Measurements from ENCODE around the gene KLHL30.
A peak's percentile ranks its signal among the peaks of the same experiment; 100 is the strongest.
"Not testable (repeated sequence)": the region's sequence is repeated elsewhere in the genome, so short reads cannot be mapped to it uniquely, and the experiment has no call there.

Gene KLHL30

DNA sequence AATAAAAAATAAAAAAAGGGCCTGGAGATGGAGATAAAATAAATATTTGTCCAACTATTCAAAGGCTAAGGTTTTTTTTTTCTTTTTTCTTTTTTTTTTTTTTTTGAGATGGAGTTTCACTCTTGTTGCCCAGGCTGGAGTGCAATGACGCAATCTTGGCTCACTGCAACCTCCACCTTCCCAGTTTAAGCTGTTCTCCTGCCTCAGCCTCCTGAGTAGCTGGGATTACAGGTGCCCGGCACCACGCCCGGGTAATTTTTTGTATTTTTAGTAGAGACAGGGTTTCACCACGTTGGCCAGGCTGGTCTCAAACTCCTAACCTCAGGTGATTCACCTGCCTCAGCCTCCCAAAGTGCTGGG lies 32.6 kb downstream of the KLHL30 start:
- not testable (repeated sequence) for H3K27me3 Mint-ChIP-seq (ENCODE audit: low read depth); DNase-seq (ENCODE audit: low spot score); H3K4me1 Mint-ChIP-seq (ENCODE audit: low read depth); H3K9me3 Mint-ChIP-seq; H3K27ac Mint-ChIP-seq; H3K4me3 Mint-ChIP-seq
- peaks cover 36% of the 10 kb centered on the region for H3K36me3 Mint-ChIP-seq (ENCODE audit: low read depth)

DNA sequence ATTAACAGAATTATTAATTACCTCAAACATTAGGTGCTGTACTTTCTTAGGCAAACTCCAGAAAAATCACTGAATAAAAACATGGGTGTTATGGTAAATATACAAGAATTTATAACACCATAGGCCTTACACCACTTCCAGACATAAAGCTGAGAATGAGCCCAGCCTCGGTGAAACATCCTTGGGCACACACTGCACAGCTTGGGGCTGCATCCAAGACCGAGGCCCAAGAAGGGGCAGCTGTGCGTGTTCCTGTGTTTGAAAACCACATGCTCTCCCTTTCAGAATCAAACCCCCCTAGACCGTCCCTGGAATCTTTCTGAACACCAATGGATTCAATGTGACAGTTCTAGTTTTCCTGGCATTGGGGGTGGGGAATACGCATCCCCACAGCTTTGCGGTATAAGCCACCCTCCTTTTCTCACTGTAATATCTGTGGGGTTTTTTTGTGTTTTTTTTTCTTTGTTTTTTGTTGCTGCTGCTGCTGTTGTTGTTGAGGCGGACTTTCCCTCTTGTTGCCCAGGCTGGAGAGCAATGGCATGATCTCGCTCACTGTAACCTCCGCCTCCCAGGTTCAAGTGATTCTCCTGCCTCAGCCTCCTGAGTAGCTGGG lies 33.2 kb downstream of the KLHL30 start:
- Mint-ChIP-seq H3K4me1 (ENCODE audit: low read depth) (no peaks in the 10 kb centered on the region), H3K36me3 (ENCODE audit: low read depth) (peaks cover 39% of the 10 kb centered on the region), H3K27me3 (ENCODE audit: low read depth) (no peaks in the 10 kb centered on the region), H3K9me3 (no peaks in the 10 kb centered on the region), H3K27ac (no peak overlapping the region), H3K4me3 (no peak overlapping the region)
- no peak for DNase-seq (ENCODE audit: low spot score)

DNA sequence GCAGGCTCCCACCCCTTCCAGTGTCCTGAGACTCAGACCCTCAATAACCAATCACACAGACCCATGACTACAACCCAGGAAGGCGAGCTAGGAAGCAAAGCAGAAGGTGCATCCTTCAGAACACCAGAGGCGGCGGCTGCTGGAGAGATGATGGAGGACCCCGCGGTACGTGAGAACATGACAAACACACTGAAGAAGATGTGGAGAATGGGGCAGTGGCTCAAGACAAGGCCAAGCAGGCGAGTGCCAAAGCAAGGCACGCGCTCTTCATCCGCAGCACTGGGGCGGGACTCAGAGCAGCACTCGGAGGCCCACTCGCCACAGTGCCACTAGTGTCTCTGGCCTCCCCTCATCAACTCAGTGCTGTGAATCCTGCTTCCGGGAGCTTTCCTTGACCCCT lies 34.0 kb downstream of the KLHL30 start:
- Mint-ChIP-seq H3K27ac (peak overlapping the region; percentile 47), H3K4me3 (no peak overlapping the region), H3K27me3 (ENCODE audit: low read depth) (no peaks in the 10 kb centered on the region), H3K36me3 (ENCODE audit: low read depth) (peaks cover 45% of the 10 kb centered on the region), H3K9me3 (no peaks in the 10 kb centered on the region), H3K4me1 (ENCODE audit: low read depth) (no peaks in the 10 kb centered on the region)
- no peak for DNase-seq (ENCODE audit: low spot score)

DNA sequence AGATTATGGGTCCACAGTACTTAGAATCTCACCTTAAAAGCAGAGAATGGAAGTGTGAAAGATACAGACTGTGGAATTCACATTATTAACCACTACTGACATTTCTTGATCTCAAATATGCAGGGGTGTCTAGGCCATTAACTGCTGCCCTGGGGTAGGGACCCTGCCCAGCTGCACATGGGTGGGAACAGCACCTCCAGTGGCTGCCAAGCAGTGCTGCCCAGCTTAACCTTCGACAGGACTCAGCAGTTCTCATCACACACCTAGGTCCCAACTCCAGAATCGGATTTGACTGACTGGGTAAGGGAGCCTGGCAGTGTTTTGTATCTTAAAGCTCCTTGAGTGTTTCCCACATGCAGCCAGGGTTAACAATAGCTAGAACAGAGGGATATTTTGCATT lies 35.2 kb downstream of the KLHL30 start:
- Mint-ChIP-seq H3K9me3 (no peaks in the 10 kb centered on the region), H3K36me3 (ENCODE audit: low read depth) (peaks cover 46% of the 10 kb centered on the region), H3K4me1 (ENCODE audit: low read depth) (no peaks in the 10 kb centered on the region), H3K27ac (no peak overlapping the region), H3K4me3 (no peak overlapping the region), H3K27me3 (ENCODE audit: low read depth) (no peaks in the 10 kb centered on the region)
- no peak for DNase-seq (ENCODE audit: low spot score)

DNA sequence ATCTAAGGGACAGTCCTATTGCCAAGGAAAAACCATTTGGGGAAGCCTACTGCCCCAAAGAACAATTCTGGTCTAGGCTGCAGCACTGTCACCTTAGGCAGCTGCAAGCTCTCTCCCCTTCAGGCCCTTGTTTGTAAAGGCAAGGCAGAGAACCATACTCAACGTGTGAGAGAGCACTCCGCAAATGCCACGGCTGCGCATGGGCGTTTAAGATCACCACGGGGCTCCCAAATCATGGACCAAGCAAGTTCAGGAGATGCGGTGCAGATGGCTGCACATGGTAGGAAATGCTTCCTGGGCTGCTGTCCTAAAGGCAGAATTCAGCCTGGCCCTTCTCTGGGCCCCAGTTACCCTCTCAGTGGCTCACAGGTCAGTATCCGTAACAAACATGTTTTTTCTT lies 35.8 kb downstream of the KLHL30 start:
- Mint-ChIP-seq H3K27me3 (ENCODE audit: low read depth) (no peaks in the 10 kb centered on the region), H3K9me3 (no peaks in the 10 kb centered on the region), H3K36me3 (ENCODE audit: low read depth) (peaks cover 52% of the 10 kb centered on the region), H3K4me1 (ENCODE audit: low read depth) (no peaks in the 10 kb centered on the region), H3K27ac (no peak overlapping the region), H3K4me3 (no peak overlapping the region)
- DNase-seq (ENCODE audit: low spot score): no peak

DNA sequence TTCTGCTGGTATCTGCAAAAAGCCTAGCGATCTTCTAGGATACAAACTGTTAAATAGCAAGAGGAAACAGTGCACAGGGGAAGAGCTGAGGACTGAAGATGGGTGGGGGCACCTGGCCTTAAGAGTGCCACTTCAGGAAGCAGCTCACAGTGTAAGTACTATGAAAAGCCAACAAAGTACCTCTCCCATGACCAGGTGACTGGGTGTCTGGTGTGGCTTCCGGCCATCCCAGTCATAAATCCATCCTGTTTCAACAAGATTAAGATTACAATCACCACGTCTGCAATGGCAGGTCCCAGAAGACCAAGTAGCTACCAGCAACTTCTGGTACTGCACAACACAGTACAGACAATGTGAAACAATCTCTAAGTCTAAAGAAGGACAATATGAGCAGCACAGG lies 36.2 kb downstream of the KLHL30 start:
- Mint-ChIP-seq H3K4me3 (no peak overlapping the region), H3K9me3 (no peaks in the 10 kb centered on the region), H3K27ac (no peak overlapping the region), H3K36me3 (ENCODE audit: low read depth) (peaks cover 55% of the 10 kb centered on the region), H3K27me3 (ENCODE audit: low read depth) (no peaks in the 10 kb centered on the region), H3K4me1 (ENCODE audit: low read depth) (no peaks in the 10 kb centered on the region)
- no peak for DNase-seq (ENCODE audit: low spot score)

DNA sequence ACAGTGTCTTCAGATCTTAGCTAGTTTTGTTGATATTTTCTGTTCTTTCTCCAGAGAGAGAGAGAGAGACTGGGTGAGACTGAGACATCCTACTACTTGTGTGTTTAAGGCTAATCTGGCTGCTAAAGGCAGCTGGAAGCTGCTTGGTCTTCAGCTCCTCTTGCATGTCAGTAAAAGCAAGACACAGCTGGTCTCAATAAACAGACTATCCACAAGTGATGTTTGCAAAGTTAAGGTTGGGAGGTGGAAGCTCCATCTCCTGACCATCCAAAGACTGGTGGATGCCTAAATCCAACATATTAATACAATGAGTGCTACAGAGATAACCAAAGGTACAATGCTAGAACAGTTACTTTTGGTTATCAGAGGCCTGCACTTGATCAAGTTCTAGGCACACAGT lies 38.1 kb downstream of the KLHL30 start:
- Mint-ChIP-seq H3K27ac (peak overlapping the region; percentile 5), H3K36me3 (ENCODE audit: low read depth) (peaks cover 59% of the 10 kb centered on the region)
- DNase-seq (ENCODE audit: low spot score): no peak

DNA sequence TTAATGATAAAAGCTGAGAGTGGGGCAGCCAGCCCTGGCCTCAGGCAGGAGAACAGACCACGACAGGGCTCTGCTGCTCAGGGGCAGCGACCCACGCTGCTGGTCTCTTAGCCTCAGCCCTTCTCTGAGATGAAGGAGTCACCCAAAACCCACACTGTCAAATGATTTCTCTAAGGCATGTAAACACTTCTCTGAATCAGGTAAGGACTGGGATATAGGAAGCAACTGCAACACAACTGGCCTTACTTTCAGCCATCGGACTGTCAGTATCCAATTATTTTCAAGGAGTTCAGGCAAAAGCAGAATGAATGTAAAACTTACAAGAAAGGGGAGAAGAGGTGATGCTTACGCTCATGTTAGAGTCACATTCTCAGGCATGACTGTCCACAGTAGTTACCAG lies 42.1 kb downstream of the KLHL30 start:
- H3K4me3 Mint-ChIP-seq: no peak overlapping the region
- DNase-seq (ENCODE audit: low spot score): no peak
- H3K4me1 Mint-ChIP-seq (ENCODE audit: low read depth): no peaks in the 10 kb centered on the region
- H3K27me3 Mint-ChIP-seq (ENCODE audit: low read depth): no peaks in the 10 kb centered on the region
- H3K36me3 Mint-ChIP-seq (ENCODE audit: low read depth): peaks cover 61% of the 10 kb centered on the region
- H3K9me3 Mint-ChIP-seq: no peaks in the 10 kb centered on the region
- H3K27ac Mint-ChIP-seq: no peak overlapping the region

More for the DNA sequence above, 38.1 kb downstream of the KLHL30 start:
- Mint-ChIP-seq H3K4me1 (ENCODE audit: low read depth) (no peaks in the 10 kb centered on the region), H3K4me3 (no peak overlapping the region), H3K9me3 (no peaks in the 10 kb centered on the region), H3K27me3 (ENCODE audit: low read depth) (no peaks in the 10 kb centered on the region)

DNA sequence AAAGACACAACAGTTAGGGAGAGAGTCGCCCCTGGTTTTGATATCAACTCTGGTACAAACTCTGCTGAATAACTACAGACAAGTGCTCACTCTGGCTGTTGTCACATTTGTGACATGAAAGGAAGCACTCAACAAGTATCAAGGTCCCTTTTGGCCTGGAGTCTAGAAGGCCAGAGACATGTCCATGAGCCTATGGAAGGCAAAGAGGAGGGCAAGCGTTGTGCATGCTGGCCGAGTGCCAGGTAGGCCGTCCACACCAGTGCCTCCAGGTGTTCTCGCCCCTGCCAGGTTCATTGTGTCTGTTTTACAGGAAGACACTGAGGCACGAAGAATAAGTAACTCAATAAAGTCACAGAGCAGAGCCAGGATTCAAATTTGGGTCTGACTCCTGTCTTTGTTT lies 43.9 kb downstream of the KLHL30 start:
- DNase-seq (ENCODE audit: low spot score): no peak
- H3K4me1 Mint-ChIP-seq (ENCODE audit: low read depth): no peaks in the 10 kb centered on the region
- H3K27me3 Mint-ChIP-seq (ENCODE audit: low read depth): no peaks in the 10 kb centered on the region
- H3K4me3 Mint-ChIP-seq: no peak overlapping the region
- no peak overlapping the region for H3K27ac Mint-ChIP-seq
- H3K36me3 Mint-ChIP-seq (ENCODE audit: low read depth): peaks cover 63% of the 10 kb centered on the region
- no peaks in the 10 kb centered on the region for H3K9me3 Mint-ChIP-seq

DNA sequence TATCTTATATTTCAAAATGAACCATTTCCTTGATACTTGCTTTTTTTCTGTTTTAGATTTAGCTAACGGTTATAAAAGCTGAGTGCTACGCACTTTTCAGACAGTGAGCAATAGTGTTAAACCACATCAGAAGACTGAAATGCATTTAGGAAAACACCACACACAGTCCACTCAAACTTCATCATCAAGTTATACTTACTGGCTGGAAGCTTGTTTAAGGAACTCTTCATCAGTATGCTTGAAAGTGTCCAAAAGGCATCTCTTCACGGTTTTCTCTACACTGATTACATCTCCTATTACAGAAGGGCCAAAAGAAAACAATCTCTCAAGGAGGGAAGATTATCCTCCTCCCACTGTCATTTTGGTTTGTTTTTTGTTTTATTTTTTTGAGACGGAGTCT lies 45.4 kb downstream of the KLHL30 start:
- no peak for DNase-seq (ENCODE audit: low spot score)
- H3K9me3 Mint-ChIP-seq: no peaks in the 10 kb centered on the region
- H3K4me1 Mint-ChIP-seq (ENCODE audit: low read depth): no peaks in the 10 kb centered on the region
- H3K4me3 Mint-ChIP-seq: no peak overlapping the region
- H3K27ac Mint-ChIP-seq: no peak overlapping the region
- H3K36me3 Mint-ChIP-seq (ENCODE audit: low read depth): peaks cover 70% of the 10 kb centered on the region
- H3K27me3 Mint-ChIP-seq (ENCODE audit: low read depth): no peaks in the 10 kb centered on the region

DNA sequence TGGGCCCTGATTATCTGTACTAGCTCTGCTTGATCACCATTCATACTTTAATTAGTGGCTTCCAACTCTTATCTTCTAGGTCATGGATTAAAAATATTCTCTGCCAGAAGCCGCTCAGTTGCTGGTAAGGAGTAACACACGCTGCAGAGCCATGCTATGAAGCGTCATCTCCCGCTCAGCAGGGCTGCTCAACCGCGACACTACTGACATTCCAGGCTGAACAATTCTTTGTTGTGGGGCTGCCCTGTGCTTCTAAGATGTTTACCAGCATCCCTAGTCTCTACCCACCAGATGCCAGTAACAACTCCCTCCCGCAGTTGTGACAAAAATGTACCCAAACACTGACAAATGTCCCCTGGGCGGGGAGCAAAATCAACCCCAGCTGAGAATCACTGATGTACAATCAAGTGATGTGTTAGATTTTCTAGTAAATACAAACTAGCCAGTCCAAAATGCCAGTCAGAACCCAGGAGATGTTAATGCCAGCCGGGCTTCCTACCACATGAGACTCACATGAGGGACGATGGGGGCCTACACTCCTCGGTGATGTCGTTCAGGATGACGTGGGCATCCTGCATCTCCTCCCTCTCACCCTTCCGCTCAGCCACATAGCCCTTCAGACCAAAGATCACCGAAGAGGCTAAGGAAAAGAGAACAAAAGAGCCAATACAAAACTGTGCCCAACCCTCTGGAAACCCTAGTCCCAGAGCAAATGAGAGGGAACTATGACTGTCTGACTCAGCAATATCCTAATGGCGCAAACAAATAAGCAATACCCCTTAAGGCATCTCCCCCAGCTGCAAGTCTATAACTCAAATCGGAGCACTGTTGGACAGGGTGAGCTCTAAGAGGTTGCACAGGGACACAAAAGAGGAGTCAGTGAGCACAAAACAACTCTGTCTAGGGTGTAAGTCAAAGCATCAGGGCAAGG lies 49.4 kb downstream of the KLHL30 start:
- DNase-seq (ENCODE audit: low spot score): no peak
- H3K27me3 Mint-ChIP-seq (ENCODE audit: low read depth): no peaks in the 10 kb centered on the region
- peaks cover 66% of the 10 kb centered on the region for H3K36me3 Mint-ChIP-seq (ENCODE audit: low read depth)
- no peak overlapping the region for H3K4me3 Mint-ChIP-seq
- no peaks in the 10 kb centered on the region for H3K9me3 Mint-ChIP-seq
- H3K4me1 Mint-ChIP-seq (ENCODE audit: low read depth): no peaks in the 10 kb centered on the region
- no peak overlapping the region for H3K27ac Mint-ChIP-seq

DNA sequence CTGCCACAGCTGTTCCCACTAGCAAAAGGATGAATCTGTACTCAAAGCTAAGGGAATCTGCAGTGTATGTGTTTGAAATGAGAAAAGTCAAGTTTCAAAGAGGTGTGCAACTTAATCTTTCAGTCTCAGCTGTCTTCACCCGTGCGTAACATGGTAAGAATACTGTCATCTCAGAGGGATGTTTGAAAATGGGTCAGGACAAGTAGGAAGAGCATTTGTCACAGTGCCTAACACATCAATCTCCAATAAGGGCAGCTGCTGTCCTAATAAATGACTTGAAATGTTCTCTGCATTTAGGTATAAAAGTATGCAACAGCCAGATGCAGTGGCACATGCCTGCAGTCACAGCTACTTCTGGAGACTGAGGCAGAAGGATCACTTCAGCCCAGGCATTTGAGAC lies 52.0 kb downstream of the KLHL30 start:
- H3K27ac Mint-ChIP-seq: no peak overlapping the region
- H3K9me3 Mint-ChIP-seq: no peaks in the 10 kb centered on the region
- no peak for DNase-seq (ENCODE audit: low spot score)
- H3K4me3 Mint-ChIP-seq: no peak overlapping the region
- H3K36me3 Mint-ChIP-seq (ENCODE audit: low read depth): peaks cover 64% of the 10 kb centered on the region
- no peaks in the 10 kb centered on the region for H3K27me3 Mint-ChIP-seq (ENCODE audit: low read depth)
- H3K4me1 Mint-ChIP-seq (ENCODE audit: low read depth): peaks cover under 1% of the 10 kb centered on the region

All from T-helper 2 cell treated with Interferon-gamma antibody and Interleukin-4, amounts not matched to agents 5 μg/mL and 100 μg/mL, for 36 hours (primary cell).